ENCODE data around the gene SORD.
"Not testable (repeated sequence)": the region's sequence is repeated elsewhere in the genome, so short reads cannot be mapped to it uniquely, and the experiment has no call there.

GRCh38 chr15:45080593-45080992 lies 57.6 kb downstream of the SORD start:
- TF ChIP-seq POLR2A, CTCF (IDR thresholded peaks at IDR 0.05): not testable (repeated sequence)
